A673 (cell line): Measurements from ENCODE around the gene BICC1.

Experiments
- CTCF ChIP-seq: fragments of 300-800, 200-600 bp; sonication (generic); conservative IDR thresholded peaks from 2 replicates; pipeline ENCODE4 v1.5.1; 2017; ENCODE audit warnings: low read depth, mild to moderate bottlenecking, antibody characterized with exemption, low read length, moderate library complexity, mixed read lengths
- EZH2 ChIP-seq: fragments of 200-600 bp; sonication (generic); IDR thresholded peaks from 2 replicates; pipeline ENCODE4 v1.6.1; 2017; ENCODE audit warnings: borderline replicate concordance, low read depth, mild to moderate bottlenecking, mixed read lengths, antibody characterized with exemption, low read length; ENCODE audit not compliant: poor library complexity, severe bottlenecking

- TF ChIP-seq EZH2 (no peak), CTCF (no peak)
Measured at GRCh38 chr10:58587676-58588075, 75.0 kb downstream of the BICC1 start.
